Measurements from ENCODE around the gene FXYD5.

DNA sequence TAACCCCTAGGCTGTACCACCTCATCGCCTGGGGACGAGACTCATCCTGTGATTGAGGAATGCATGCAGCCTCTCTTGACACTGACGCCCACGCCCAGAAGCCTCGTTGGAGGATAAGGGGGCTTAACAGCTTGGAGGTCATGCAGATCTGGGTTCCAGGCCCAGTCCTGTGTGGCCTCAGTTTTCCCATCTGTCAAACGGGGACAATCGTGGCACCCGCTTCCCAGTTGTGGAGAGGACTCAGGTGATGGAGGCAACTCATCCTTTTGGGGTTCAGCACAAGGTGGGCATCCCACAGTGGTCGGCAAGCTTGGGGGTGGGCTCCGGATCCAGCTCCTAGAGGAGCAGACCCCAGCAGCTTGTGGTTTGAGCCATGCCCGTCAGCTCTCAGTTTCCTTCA lies 18.3 kb upstream of the FXYD5 start:
- TF ChIP-seq, protein P1, sequence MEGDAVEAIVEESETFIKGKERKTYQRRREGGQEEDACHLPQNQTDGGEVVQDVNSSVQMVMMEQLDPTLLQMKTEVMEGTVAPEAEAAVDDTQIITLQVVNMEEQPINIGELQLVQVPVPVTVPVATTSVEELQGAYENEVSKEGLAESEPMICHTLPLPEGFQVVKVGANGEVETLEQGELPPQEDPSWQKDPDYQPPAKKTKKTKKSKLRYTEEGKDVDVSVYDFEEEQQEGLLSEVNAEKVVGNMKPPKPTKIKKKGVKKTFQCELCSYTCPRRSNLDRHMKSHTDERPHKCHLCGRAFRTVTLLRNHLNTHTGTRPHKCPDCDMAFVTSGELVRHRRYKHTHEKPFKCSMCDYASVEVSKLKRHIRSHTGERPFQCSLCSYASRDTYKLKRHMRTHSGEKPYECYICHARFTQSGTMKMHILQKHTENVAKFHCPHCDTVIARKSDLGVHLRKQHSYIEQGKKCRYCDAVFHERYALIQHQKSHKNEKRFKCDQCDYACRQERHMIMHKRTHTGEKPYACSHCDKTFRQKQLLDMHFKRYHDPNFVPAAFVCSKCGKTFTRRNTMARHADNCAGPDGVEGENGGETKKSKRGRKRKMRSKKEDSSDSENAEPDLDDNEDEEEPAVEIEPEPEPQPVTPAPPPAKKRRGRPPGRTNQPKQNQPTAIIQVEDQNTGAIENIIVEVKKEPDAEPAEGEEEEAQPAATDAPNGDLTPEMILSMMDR (IDR thresholded peaks at IDR 0.05): no peak
- no peak for TF ChIP-seq POLR2A (IDR thresholded peaks at IDR 0.05)
- no peak for TF ChIP-seq EP300 (IDR thresholded peaks at IDR 0.05)
- TF ChIP-seq POLR2AphosphoS5 (IDR thresholded peaks at IDR 0.05): no peak
